HepG2 (cell line): ENCODE measurements around the gene FCER1G. TPM values are rescaled to one million over a fixed set of nuclear protein-coding genes. Genes with fewer than 3 reads are reported as not detected.

Experiments used
- CREB1 ChIP-seq, 2 experiments: fragments of 450-650 bp in 1 of 2; IDR thresholded peaks; 2 replicates each; pipeline ENCODE4 v1.6.1; 2016 to 2017; ENCODE audit warnings: control low read depth in 1 of 2, mild to moderate bottlenecking in 1 of 2, missing compliant biosample characterization in 1 of 2, missing genetic modification characterization in 1 of 2
- ERF ChIP-seq: IDR thresholded peaks from 2 replicates; pipeline ENCODE4 v1.6.1; 2018; ENCODE audit warnings: missing biosample characterization, missing genetic modification reagents
- FOXA3 ChIP-seq: IDR thresholded peaks from 2 replicates; pipeline ENCODE4 v1.6.1; 2016; ENCODE audit warnings: missing genetic modification reagents, missing compliant biosample characterization
- GFI1 ChIP-seq: sonication (generic); formaldehyde crosslinking; IDR thresholded peaks from 2 replicates; pipeline ENCODE4 v1.5.0; 2020; ENCODE audit warnings: missing genetic modification reagents, mild to moderate bottlenecking, borderline replicate concordance
- IKZF4 ChIP-seq: sonication (generic); formaldehyde crosslinking; IDR thresholded peaks from 2 replicates; pipeline ENCODE4 v1.5.1; 2020; ENCODE audit warnings: borderline replicate concordance, mild to moderate bottlenecking, low read depth, missing genetic modification reagents; ENCODE audit errors: not compliant biosample characterization
- ISL2 ChIP-seq: sonication (generic); formaldehyde crosslinking; IDR thresholded peaks from 2 replicates; pipeline ENCODE4 v1.5.0; 2020; ENCODE audit warnings: missing genetic modification reagents
- MED8 ChIP-seq: sonication (generic); formaldehyde crosslinking; IDR thresholded peaks from 2 replicates; pipeline ENCODE4 v1.8.1; 2023; ENCODE audit warnings: mild to moderate bottlenecking, missing genetic modification reagents; ENCODE audit not compliant: insufficient replicate concordance
- MTF2 ChIP-seq: sonication (generic); formaldehyde crosslinking; IDR thresholded peaks from 2 replicates; pipeline ENCODE4 v1.5.0; 2020; ENCODE audit warnings: missing genetic modification reagents, borderline replicate concordance
- NFAT5 ChIP-seq: sonication (generic); formaldehyde crosslinking; IDR thresholded peaks from 2 replicates; pipeline ENCODE4 v1.4.0; 2020; ENCODE audit warnings: missing genetic modification reagents
- NKX3-1 ChIP-seq: sonication (generic); formaldehyde crosslinking; IDR thresholded peaks from 2 replicates; pipeline ENCODE4 v1.5.0; 2020; ENCODE audit warnings: missing genetic modification reagents
- PAX8 ChIP-seq: sonication (generic); formaldehyde crosslinking; IDR thresholded peaks from 2 replicates; pipeline ENCODE4 v1.8.0; 2022; ENCODE audit warnings: mild to moderate bottlenecking, missing genetic modification reagents, borderline replicate concordance
- SP2 ChIP-seq: sonication (generic); formaldehyde crosslinking; IDR thresholded peaks from 2 replicates; pipeline ENCODE4 v1.5.1; 2020; ENCODE audit warnings: mild to moderate bottlenecking, missing genetic modification reagents
- TBL1XR1 ChIP-seq: fragments of 150-350 bp; IDR thresholded peaks from 2 replicates; pipeline ENCODE4 v1.6.1; 2014; ENCODE audit warnings: borderline replicate concordance, low read length; ENCODE audit not compliant: partially characterized antibody
- UBTF ChIP-seq: sonication (generic); formaldehyde crosslinking; IDR thresholded peaks from 2 replicates; pipeline ENCODE4 v1.4.0; 2020; ENCODE audit warnings: mild to moderate bottlenecking, missing genetic modification reagents
- ZFP36 ChIP-seq: fragments of 150-350 bp; IDR thresholded peaks from 2 replicates; pipeline ENCODE4 v1.6.1; 2018; ENCODE audit warnings: borderline replicate concordance, low read length, low read depth; ENCODE audit not compliant: partially characterized antibody
- ZFP41 ChIP-seq: sonication (generic); formaldehyde crosslinking; IDR thresholded peaks from 2 replicates; pipeline ENCODE4 v1.4.0; 2020; ENCODE audit warnings: mild to moderate bottlenecking, missing genetic modification reagents, borderline replicate concordance
- ZFP62 ChIP-seq: sonication (generic); formaldehyde crosslinking; IDR thresholded peaks from 2 replicates; pipeline ENCODE4 v1.4.0; 2020; ENCODE audit warnings: missing genetic modification reagents
- ZFP82 ChIP-seq: sonication (generic); formaldehyde crosslinking; IDR thresholded peaks from 2 replicates; pipeline ENCODE4 v1.5.1; 2020; ENCODE audit warnings: mild to moderate bottlenecking, missing genetic modification reagents, borderline replicate concordance
- ZNF124 ChIP-seq: sonication (generic); formaldehyde crosslinking; IDR thresholded peaks from 2 replicates; pipeline ENCODE4 v1.4.0; 2020; ENCODE audit warnings: missing genetic modification reagents
- ZNF20 ChIP-seq: sonication (generic); formaldehyde crosslinking; IDR thresholded peaks from 2 replicates; pipeline ENCODE4 v1.4.0; 2020; ENCODE audit warnings: mild to moderate bottlenecking, moderate library complexity, missing genetic modification reagents
- ZNF331 ChIP-seq: sonication (generic); formaldehyde crosslinking; IDR thresholded peaks from 2 replicates; pipeline ENCODE4 v1.4.0; 2020; ENCODE audit warnings: missing genetic modification reagents
- ZNF530 ChIP-seq: sonication (generic); formaldehyde crosslinking; IDR thresholded peaks from 2 replicates; pipeline ENCODE4 v1.5.0; 2020; ENCODE audit warnings: low read depth, mild to moderate bottlenecking, missing genetic modification reagents
- ZSCAN25 ChIP-seq: sonication (generic); formaldehyde crosslinking; IDR thresholded peaks from 2 replicates; pipeline ENCODE4 v1.8.0; 2022; ENCODE audit warnings: mild to moderate bottlenecking, missing genetic modification reagents
- polyA plus RNA-seq, 8 experiments: library from polyadenylated mRNA; depleted of rRNA in 3 of 8; stranded (reverse) in 7 of 8; unstranded in 1 of 8; fragments of >200 nt; fragmentation: Illumina TruSeq in 4 of 8; extraction: Trizol in 4 of 8; gene quantifications; 2 replicates each; pipeline versions ENCODE4 v1.2.1 to v1.2.3, GENCODE V29; 2011 to 2016; ENCODE audit warnings: low read depth in 4 of 8, missing spikeins in 1 of 8, mixed read lengths in 1 of 8; ENCODE audit not compliant: insufficient read depth in 1 of 8
- total RNA-seq, 5 experiments: library from RNA; depleted of rRNA; stranded (reverse); fragments of >200 nt; fragmentation: Illumina TruSeq; extraction: Trizol; gene quantifications; 2 replicates each; pipeline ENCODE4 v1.2.3, GENCODE V29; 2016; ENCODE audit warnings: low read depth in 1 of 5

Gene FCER1G
- total and polyA plus RNA-seq, 2 of the 13 experiments (the other 11 are each of a cell fraction or from before 2014, with no cell fraction given): 1.3 to 6.4 TPM

- TF ChIP-seq NFAT5 (no peak), ZFP62 (CRISPR knock-in tag) (no peak), ZNF124 (no peak), UBTF (CRISPR knock-in tag) (peak; percentile 11; the same call in 1 of the 2 replicates), IKZF4 (CRISPR knock-in tag) (no peak), FOXA3 (CRISPR knock-in tag) (no peak), GFI1 (CRISPR knock-in tag) (no peak), ZSCAN25 (no peak), ZFP41 (no peak), MTF2 (CRISPR knock-in tag) (no peak), ZFP82 (no peak), ZNF530 (no peak), PAX8 (CRISPR knock-in tag) (0 out of 2 replicates have a peak, but pooled peaks have one; percentile 40), ERF (no peak), TBL1XR1 (no peak), SP2 (CRISPR knock-in tag) (no peak), NKX3-1 (CRISPR knock-in tag) (no peak), ZFP36 (no peak), ZNF331 (CRISPR knock-in tag) (no peak), CREB1 (IDR thresholded peaks at IDR 0.05) (0 out of 2 replicates have a peak, but pooled peaks have one; percentile 27), CREB1 (CRISPR knock-in tag; IDR thresholded peaks at IDR 0.05) (no peak; the same call in 1 of the 2 replicates), ZNF20 (no peak), ISL2 (0 out of 2 replicates have a peak, but pooled peaks have one; percentile 2), MED8 (no peak)
Observed at GRCh38 chr1:161216945-161217712, 2.0 kb downstream of the FCER1G start (continued).
